HepG2 (cell line): ENCODE results near the gene HES7. TPM values are rescaled to one million over a fixed set of nuclear protein-coding genes. Genes with fewer than 3 reads are reported as not detected.

Experiments used
- GRHL1 ChIP-seq: sonication (generic); formaldehyde crosslinking; conservative IDR thresholded peaks from 2 replicates; pipeline ENCODE4 v1.8.0; 2022; ENCODE audit warnings: missing genetic modification reagents
- ZNF18 ChIP-seq: sonication (generic); formaldehyde crosslinking; IDR thresholded peaks from 2 replicates; pipeline ENCODE4 v1.8.0; 2022; ENCODE audit warnings: mild to moderate bottlenecking, missing genetic modification reagents; ENCODE audit not compliant: insufficient replicate concordance
- ZNF276 ChIP-seq: sonication (generic); formaldehyde crosslinking; IDR thresholded peaks from 2 replicates; pipeline ENCODE4 v1.4.0; 2020; ENCODE audit warnings: mild to moderate bottlenecking, low read depth, missing genetic modification reagents
- ZNF441 ChIP-seq: sonication (generic); formaldehyde crosslinking; IDR thresholded peaks from 2 replicates; pipeline ENCODE4 v1.7.0; 2021; ENCODE audit warnings: missing genetic modification reagents, borderline replicate concordance
- ZNF75D ChIP-seq: sonication (generic); formaldehyde crosslinking; IDR thresholded peaks from 2 replicates; pipeline ENCODE4 v1.8.1; 2023; ENCODE audit warnings: missing genetic modification reagents, mild to moderate bottlenecking, borderline replicate concordance
- polyA plus RNA-seq, 8 experiments: library from polyadenylated mRNA; depleted of rRNA in 3 of 8; stranded (reverse) in 7 of 8; unstranded in 1 of 8; fragments of >200 nt; fragmentation: Illumina TruSeq in 4 of 8; extraction: Trizol in 4 of 8; gene quantifications; 2 replicates each; pipeline versions ENCODE4 v1.2.1 to v1.2.3, GENCODE V29; 2011 to 2016; ENCODE audit warnings: low read depth in 4 of 8, missing spikeins in 1 of 8, mixed read lengths in 1 of 8; ENCODE audit not compliant: insufficient read depth in 1 of 8
- total RNA-seq, 5 experiments: library from RNA; depleted of rRNA; stranded (reverse); fragments of >200 nt; fragmentation: Illumina TruSeq; extraction: Trizol; gene quantifications; 2 replicates each; pipeline ENCODE4 v1.2.3, GENCODE V29; 2016; ENCODE audit warnings: low read depth in 1 of 5
- TF ChIP-seq, protein P1 (sequence below): sonication (generic); formaldehyde crosslinking; IDR thresholded peaks from 2 replicates; pipeline ENCODE4 v1.4.0; 2020; ENCODE audit warnings: missing genetic modification reagents, borderline replicate concordance
- TF ChIP-seq, protein P2 (sequence below), 2 experiments: sonication (generic) in 1 of 2; formaldehyde crosslinking in 1 of 2; IDR thresholded peaks; 2 replicates each; pipeline versions ENCODE4 v1.4.0 to v1.6.1; 2018 to 2020; ENCODE audit warnings: missing genetic modification reagents in 2 of 2, borderline replicate concordance in 1 of 2, low read depth in 1 of 2, mild to moderate bottlenecking in 1 of 2, missing biosample characterization in 1 of 2

The HES7 gene
- total and polyA plus RNA-seq, 2 of the 13 experiments (the other 11 are each of a cell fraction or from before 2014, with no cell fraction given): not detected

- TF ChIP-seq ZNF18 (no peak), ZNF276 (CRISPR knock-in tag) (no peak), GRHL1 (CRISPR knock-in tag) (no peak), ZNF441 (CRISPR knock-in tag) (no peak), ZNF75D (CRISPR knock-in tag) (no peak)
- TF ChIP-seq, protein P1, sequence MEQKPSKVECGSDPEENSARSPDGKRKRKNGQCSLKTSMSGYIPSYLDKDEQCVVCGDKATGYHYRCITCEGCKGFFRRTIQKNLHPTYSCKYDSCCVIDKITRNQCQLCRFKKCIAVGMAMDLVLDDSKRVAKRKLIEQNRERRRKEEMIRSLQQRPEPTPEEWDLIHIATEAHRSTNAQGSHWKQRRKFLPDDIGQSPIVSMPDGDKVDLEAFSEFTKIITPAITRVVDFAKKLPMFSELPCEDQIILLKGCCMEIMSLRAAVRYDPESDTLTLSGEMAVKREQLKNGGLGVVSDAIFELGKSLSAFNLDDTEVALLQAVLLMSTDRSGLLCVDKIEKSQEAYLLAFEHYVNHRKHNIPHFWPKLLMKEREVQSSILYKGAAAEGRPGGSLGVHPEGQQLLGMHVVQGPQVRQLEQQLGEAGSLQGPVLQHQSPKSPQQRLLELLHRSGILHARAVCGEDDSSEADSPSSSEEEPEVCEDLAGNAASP (CRISPR knock-in tag): no peak
- TF ChIP-seq, protein P2, sequence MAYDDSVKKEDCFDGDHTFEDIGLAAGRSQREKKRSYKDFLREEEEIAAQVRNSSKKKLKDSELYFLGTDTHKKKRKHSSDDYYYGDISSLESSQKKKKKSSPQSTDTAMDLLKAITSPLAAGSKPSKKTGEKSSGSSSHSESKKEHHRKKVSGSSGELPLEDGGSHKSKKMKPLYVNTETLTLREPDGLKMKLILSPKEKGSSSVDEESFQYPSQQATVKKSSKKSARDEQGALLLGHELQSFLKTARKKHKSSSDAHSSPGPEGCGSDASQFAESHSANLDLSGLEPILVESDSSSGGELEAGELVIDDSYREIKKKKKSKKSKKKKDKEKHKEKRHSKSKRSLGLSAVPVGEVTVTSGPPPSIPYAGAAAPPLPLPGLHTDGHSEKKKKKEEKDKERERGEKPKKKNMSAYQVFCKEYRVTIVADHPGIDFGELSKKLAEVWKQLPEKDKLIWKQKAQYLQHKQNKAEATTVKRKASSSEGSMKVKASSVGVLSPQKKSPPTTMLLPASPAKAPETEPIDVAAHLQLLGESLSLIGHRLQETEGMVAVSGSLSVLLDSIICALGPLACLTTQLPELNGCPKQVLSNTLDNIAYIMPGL (CRISPR knock-in tag; IDR thresholded peaks at IDR 0.05; ENCODE audit: borderline replicate concordance in 1 of 2, low read depth in 1 of 2): no peak
- TF ChIP-seq, all 625 proteins: peak for 0
These were observed 32.0 kb upstream of the HES7 start (continued) for GRCh38 chr17:8155996-8156245.
